Stimulated activated CD4-positive, alpha-beta T cell treated with anti-CD3 and anti-CD28 coated beads, Interleukin-12 subunit alpha, Interleukin-12 subunit beta, amount 100 ng/mL, for 24 hours (primary cell): Measurements from ENCODE around the gene CHIC2.

ENCODE experiments used
- DNase-seq, 2 experiments: peaks; one replicate each; pipeline ENCODE4 v3.0.0-alpha.2; 2020; ENCODE audit warnings: low read depth in 2 of 2

CHIC2 gene

DNA sequence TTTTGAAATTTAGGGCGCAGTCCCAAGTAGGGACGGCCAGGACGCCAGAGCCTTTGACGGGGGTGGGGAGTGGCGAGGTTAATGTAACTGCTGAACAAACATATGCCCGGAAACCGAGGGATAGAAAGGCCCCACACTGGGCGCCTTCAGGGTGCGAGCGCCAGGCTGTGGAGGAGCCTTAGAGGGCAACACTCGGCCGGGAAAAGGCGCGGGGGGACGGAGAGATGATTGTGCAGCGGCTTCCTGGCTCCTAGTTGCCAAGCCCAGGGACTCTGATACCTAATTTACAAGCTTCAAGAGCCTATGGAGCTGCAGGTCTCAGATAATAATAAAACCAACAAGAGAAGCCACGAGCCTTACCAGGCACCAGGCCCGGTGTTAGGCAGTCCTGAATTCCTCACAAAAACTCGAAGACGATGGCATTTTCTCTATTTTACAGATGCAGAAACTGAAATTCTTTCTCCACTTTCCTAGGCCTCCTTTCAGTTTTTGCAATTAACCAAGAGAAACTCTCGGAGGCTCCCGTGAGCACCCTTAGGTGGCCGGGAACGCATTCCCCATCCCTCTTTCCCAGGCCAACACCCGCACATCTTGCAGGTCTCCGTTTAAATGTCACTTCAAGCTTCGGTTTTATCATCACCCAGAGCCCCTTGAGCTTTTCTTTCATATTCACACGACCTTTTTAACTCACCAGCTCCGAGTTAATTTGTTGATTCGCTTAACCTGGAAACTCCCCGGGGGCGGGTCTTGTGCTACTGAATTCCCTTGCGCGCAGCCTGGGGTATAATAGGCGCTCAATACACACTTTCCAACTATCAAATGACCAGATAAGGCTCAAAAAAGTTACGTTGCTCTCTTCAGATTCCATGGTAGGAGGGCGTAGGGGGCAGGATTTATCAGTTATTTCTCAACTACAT is 29.2 kb upstream of the CHIC2 start:
- no peak for DNase-seq

DNA sequence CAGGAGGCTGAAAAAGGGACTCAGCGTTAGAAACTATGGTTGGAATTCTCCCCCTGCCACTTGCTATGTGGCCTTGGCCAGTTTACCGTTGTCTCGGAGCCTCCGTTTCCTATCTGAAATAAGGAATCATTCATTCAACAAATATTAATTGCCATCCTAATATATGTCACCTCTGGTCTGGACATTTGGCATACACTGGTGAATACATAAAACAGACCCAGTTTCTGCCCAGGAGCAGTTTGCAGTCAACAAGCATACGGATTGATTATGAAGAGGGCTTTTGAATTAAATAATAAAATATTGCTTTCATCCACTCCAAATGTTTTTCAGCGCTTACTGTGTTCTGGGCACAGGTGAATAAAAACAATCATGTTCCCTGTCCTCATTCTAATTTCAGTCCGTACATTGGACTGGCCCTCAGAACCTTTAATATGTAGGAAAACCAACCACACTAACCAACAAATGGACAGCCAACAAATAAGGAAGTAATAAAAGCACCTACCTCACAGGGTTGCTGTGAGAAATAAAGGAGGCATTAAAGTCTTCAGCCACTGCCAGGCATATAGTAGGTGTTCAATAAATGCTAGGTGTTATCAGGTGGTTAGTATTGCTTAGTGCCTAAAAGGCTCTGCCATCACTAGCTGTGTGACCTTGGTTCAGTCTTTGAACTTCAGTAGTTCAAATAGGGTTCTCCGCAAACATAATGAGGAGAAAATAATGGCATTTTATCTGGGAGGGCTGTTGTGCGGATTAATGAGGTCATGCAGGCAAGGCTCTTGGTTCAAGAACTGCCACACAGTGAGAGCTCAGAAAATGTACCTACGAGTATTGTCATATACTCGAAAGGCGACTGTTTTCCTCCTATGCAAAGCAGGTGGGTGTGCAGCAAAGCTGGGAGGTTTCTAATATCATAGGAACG is 28.3 kb upstream of the CHIC2 start:
- DNase-seq: no peak

DNA sequence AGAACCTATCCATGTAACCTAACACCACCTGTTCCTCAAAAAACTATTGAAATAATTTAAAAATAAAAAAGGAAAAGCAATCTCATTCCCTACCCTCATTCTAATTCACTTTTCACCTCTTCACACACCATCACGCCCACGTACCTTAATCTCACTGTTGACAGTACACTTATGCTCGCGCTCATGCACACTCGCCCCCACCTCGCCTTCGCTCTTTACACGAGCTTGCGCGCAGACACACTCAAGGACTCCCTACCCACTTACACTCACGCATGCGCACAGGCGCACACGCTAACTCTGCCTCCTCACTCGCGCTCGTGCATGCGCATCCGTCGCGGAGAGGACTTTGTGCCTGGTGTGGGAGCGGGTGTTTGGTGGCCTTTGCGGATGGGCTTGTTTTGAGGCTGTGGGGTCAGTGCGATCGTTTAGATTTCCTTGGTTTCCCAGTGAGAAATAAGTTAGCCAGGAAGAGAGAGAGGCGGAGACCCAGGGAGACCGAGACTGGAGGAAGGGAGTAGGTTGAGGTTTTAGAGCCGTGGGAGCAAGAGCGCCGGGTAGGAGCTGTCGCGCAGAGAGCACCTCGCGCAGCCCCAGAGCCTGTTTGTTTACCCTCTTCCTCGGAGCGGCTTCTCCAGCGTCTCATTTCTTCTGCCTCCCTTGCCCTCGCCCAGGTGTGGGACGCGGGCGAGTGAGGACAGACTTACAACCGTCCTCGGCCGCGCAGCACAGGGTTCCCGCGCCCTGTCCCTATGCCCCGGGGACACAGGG is 27.4 kb upstream of the CHIC2 start:
- DNase-seq: peak; percentile 54 to 65

DNA sequence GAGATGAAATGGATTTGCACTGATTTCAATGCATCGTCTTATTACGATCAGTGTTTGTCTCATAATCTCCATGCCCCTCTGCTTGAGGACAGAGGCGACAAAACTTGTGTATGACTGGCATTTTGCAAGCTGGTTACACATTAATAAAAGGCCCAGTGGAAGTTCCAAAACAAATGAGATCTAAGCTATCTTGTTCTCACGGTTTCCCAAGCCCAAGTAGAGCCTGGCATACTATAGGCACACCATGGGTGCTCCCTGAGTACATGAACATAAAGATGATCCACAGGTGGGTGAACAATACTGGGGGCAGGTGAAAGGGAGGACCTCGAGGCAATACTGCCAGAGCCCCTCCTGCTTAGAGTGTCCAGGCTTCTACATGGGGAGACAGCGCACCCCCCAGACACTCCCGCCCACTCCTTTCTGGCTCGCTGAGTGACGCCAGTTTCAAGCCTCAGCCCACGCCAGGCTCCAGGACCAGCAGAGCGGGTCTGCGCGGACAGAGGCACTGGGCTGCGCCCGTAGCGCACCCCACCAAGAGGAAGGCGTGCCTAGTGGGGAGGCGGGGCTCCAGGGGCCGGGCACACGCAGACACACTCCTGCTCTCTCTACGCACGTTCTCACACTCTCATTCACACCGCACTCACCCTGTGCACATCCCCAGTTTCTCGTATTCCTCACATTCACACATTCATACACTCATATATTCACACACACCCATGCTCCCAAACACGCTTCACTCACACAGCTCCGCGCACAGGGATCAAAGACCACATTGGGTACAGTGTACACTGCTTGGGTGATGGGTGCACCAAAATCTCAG is 26.6 kb upstream of the CHIC2 start:
- no peak for DNase-seq

DNA sequence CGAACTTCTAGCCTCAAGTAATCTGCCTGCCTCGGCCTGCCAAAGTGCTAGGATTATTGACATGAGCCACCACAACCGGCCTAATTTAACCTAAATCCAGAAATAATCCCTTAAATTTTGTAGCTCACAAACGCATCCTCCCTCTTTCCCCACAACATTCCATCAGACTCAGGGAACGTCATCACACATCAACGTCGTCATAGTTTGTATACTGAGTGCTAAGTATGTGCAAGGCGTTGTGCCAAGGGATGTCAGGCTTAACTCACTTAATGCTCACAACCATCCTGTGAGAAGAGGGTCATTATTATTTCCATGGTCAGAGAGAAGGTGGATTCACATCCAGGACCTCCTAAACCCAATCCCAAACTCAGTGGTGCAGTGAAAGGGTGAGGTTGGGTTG is 26.0 kb upstream of the CHIC2 start:
- no peak for DNase-seq

DNA sequence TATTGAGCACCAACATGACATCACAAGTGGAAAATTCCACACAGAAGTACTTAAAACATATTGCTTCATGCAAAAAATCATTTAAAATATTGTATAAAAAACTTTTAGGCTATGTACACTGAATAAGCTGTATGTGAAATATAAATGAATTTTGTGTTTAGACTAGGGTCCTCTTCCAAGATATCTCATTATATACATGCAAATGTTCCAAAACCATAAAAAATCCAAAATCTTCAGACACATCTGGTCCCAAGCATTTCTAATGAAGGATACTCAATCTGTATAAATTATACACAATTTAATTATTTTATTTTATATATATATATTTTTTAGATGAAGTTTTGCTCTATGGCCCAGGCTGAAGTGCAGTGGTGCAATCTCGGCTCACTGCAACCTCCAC is 25.5 kb upstream of the CHIC2 start:
- no peak for DNase-seq

DNA sequence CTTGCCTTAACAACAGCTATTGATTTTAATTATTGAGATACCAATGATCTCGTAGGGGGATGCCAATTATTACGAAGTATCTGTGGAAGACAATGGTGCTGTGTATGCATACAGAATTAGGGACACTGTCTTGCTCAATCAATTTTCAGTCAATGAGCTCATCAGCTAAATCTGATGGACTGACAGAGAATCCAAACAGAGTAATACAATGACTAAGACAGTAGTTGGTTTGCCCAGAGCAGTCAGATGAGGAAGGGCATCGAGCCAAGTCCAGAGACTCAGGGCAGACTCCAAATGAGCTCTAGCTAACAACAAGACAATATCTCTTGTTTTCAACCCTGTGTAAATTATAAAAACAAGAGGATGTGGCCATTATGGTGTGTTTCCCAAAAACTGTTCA is 20.9 kb upstream of the CHIC2 start:
- DNase-seq: no peak

DNA sequence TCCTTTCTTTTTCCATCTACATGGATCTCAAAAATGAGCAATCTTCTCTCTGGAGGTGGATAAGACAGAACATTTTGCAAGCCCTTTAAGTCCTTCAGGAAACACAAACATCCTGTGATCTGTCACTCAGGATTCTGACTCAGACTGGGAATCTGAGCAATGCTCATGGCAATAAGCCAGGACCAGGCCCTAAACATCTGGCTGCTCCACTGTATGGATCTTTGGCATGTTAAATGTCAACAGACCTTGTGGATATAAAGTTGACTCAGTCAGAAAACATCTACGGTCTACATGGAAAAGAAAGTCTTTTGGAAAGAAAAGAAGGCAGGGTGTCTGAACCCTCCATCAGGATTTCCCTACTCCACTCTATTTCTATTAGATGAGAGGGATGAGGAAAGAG is 17.8 kb upstream of the CHIC2 start:
- DNase-seq: no peak

DNA sequence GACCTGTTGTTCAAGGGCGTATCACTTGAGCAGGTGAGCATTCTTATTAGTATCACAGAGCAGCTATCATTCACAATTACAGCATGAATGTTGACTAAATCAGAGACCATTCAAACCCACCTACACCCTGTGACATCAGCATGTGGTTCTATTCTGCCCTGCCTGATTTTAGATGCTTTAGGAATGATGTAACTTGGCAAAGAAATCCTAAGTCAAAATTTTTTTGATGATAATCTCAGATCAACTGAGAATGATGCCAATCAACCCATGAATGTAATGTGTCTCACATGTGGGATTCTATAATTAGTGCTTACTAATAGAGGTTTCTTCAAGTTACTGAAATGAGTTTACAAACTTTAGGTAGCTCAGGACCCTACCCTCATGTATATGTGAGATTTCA is 13.4 kb upstream of the CHIC2 start:
- DNase-seq: no peak

DNA sequence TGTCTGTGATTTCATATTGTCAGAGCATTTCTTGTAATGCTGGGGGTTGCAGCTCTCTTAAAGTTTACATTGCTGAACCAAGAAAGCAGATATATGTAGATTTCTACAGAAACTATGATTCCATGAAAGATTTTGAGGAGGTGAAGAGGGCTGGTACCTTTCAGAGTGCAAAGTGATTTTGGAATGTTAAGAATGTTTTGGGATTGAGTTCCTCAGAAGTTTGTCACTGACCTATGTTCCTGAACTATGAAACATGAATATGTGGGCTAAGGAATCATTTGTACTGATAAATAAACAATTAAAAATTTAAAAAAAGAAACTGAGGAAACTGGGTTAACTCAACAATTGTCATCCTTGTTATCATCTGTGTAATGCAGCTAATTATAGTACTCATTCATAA is 12.3 kb upstream of the CHIC2 start:
- DNase-seq: no peak

DNA sequence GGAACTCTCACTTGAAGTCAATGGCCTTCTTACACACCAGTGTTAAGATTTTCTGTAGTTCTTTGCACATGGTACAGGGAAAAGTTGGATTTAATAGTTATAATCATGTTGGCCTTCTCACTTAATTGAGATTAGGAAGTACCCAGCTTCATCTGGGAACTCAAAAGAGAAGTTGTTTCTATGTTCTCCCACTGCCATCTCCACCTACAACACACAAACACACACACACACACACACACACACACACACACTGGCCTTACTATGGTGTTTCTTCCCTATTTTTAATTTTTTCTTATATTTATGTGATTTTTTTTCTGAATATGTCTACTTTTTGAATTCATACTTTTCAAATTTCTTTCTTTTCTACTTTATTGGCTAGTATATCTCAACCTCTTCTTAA is 10.0 kb upstream of the CHIC2 start:
- DNase-seq: no peak

DNA sequence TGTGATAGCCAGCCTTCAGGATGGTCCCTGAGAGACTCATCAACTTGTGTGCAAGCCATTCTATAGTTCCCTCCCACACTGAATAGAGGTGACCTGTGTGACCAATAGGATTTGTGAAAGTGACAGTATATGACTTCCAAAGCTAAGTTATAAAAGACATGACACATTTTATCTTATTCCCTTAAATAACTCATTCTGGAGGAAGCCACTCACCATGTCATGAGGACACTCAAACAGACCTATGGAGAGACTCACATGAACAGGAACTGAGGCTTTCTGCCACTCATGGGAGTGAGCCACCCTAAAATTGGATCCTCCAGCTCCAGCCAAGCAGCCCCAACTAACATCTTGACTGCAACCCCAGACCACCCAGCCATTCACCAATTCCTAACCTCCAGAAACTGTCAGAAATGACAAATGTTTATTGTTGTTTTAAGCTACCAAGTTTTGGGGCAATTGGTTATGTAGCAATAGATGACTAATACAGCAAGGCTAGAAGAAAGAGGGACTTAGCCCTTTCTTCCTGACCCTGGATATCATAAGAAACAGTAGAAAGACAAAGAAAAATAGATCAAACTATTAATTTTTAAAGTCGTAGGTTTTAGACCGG is 9.0 kb upstream of the CHIC2 start:
- DNase-seq: no peak

DNA sequence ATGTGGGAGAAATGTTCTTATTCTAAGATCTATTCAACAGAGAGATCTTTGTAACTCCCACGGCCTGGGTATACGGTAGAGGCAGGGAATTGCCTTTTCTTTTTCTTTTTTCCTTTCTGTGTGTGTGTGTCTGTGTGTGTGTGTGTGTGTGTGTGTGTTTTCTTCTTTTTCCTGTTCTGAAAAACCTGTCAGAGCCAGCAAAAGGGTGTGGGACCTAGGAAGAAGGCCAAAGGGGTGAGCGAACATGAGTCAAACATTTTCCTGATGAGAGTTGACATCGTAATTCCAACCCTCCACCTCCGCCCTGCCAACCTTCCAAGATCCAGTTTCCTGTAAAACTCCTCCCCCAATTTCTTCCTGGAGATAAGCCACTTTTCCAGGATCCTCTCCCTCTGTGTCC is 2.8 kb upstream of the CHIC2 start:
- no peak for DNase-seq

DNA sequence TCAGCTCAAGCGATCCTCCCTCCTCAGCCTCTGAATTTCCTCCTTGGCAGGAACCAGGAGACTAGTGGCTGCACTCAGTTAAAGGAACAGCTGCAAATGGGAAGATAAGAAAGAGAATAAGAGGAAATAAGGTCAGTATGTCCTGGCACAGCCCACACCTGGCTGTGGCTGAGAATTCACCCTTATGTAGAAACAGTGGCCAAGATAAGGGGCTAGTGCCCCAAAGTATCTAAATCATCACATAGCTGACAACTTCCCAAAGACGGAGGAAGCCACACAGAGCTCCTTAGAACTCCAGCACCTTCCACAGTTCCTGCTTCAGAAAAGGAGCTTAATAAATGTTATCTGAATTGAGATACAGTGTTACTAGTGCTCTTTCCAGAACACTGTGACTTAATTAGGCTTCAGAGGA is 2.3 kb upstream of the CHIC2 start:
- DNase-seq: no peak

DNA sequence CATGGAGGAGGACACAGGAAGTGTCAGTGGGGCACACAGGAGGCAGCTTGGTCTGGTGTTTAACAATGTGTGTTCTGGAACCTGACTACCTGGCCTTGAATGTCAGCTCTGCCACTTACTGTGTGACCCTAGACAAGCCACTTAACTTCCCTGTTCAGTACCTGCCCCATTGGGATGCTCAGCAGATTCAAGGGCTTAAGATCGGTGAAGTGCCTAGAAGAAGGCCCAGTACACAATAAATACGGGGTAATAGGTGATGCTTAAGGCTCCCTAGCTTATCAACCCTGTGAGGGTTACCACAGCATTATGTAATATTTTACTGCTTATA is 1.6 kb upstream of the CHIC2 start:
- DNase-seq: no peak

DNA sequence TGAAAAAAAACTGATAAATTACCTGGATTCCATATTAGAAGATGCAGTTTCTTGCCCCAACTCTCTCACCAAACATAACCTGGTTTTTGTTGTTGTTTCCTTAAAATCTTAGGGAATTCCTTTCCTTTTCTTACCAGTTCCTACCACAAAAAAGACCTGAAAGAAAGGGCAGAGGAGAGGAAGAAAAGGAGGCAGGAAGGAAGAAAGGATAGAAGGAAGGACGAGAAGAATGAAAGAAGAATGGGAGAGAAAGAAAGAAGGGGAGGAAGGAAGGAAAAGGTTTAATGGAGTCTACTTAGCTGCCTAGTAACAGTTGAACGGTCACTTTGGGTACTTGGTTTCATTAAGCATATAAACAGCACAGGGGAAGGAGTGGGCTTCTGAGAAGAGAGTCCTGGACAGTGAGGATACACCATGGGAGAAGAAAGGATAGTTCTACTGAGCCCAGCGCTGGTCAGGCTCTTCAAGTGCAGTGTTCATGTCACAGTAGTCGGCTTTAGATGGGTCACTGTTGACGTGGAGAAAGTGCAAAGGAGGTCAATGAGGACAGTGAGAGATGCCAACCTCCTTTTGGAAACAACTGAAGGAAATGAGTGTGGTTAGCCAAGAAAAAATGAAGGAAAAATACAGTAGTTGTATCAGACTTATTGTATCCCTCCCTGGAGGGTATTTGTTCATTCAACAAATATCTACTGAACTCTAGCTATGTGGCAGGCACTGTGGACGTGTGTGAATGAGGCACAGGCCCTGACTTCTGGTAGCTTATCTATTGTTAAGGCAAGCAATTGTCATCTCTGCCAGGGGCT is 1.1 kb upstream of the CHIC2 start:
- no peak for DNase-seq

DNA sequence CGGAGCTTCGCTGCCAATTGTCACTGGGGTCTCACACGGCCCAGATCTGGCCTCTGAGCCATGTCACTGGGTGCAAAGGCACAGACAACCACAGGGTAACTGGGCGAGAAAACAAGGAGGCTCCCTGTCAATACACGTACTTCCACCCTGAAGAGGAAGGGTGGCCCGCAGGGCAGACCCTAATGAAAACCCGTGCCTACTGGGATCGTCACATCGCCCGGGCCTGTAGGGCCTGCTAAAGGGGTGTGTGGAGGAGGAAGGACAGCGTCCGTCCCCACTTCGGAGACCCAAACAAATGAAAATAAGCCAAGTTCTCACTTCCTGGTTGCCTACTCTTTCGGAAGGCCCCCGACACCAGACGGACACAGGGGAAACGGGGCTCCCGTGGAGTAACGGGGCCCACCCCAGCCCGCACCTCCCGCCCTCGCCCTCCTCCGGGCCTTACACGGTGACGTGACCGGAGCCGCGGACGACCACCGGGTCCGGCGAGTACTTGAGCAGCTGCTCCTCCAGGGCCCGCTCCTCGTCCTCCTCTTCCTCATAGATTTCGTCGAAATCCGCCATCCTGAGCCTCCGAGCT is 578 bp downstream of the CHIC2 start:
- DNase-seq: peak; percentile 2 to 4

DNA sequence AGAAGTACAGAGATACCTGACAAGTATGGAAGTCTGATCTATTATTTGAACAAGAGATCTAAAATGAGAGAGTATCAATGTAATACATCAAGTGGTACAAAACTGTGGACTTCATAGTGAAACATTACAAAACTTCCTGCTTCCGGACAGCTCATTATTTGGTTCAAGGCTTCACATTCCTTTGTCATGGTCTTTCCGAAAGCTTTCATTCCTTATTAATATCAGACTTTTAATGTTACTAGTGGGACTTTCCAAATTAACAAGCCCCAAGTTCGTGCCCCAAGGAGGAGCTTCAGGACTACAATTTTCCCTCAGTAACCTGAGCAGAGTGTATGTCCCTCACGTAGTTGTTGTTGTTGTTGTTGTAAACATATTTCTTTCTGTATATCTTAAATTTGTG is 1.2 kb downstream of the CHIC2 start:
- peak in 1 of 2 experiments; percentile 6 for DNase-seq

DNA sequence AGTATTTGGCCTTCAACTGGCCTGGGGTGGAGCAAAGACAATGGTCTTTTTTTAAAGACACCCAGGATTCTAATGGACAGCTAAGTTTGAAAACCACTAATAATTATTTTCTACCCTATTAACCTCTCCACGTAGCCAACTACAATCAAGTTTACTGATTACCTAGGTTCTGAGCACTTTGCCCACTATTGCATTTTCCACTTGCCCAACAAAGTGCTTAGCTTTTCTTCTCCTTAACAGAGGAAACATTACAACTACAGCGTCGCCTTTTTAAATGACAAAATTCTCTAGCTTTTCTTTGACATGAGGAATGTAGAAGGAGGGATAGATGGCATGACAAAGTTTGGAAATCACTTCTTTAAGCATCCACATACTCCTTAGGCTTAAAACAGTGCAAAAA is 2.0 kb downstream of the CHIC2 start:
- DNase-seq: no peak

DNA sequence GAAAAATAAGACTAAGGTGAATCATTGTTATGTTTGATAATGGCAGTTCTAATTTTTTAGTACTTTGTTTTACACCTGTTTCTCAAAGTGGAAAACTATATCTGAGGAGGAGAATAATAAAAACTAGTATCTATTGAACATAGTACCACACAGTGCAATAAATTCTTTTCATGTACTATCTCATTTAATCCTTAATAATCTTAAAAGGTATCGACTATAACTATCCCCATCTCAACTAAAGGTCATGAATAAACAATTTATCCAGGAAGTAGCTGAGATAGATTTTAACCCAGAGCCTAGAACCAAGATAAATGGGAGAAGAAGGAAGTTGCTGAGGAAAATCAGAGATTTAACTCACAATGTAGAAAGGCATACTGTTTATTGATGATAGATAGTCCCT is 2.5 kb downstream of the CHIC2 start:
- DNase-seq: no peak
